Activated CD8-positive, alpha-beta T cell treated with anti-CD3 and anti-CD28 coated beads for 36 hours (primary cell): ENCODE data around the gene VPS11. TPM values are rescaled to one million over a fixed set of nuclear protein-coding genes. Genes with fewer than 3 reads are reported as not detected.

Source experiments
- ATAC-seq: fragments of 200-7000 bp; cut with Tn5 transposase; one replicate; pipeline ENCODE4 v1.10.0; 2021; ENCODE audit warnings: mild to moderate bottlenecking, moderate library complexity
- CTCF ChIA-PET: fragments of 350-600 bp; sonication (Branson Sonifier 250); formaldehyde crosslinking; loops from one replicate; lab custom pipeline; 2021; ENCODE audit warnings: antibody characterized with exemption; lab: Charles Lee
- POLR2A ChIA-PET: fragments of 350-600 bp; sonication (Branson Sonifier 250); formaldehyde crosslinking; loops from one replicate; lab custom pipeline; 2021; ENCODE audit warnings: antibody characterized with exemption; lab: Charles Lee
- DNase-seq: peaks from one replicate; pipeline ENCODE4 v3.0.0-alpha.2; 2020
- H3K27ac Mint-ChIP-seq: one replicate; pipeline ENCODE4 v1.8.0; 2021; ENCODE audit warnings: mild to moderate bottlenecking, mixed read lengths
- H3K27me3 Mint-ChIP-seq: one replicate; pipeline ENCODE4 v1.8.0; 2021; ENCODE audit warnings: mixed read lengths
- H3K36me3 Mint-ChIP-seq: one replicate; pipeline ENCODE4 v1.8.0; 2021; ENCODE audit warnings: low read depth, mixed read lengths
- H3K4me1 Mint-ChIP-seq: one replicate; pipeline ENCODE4 v1.8.0; 2021; ENCODE audit warnings: low read depth, mixed read lengths
- H3K4me3 Mint-ChIP-seq: one replicate; pipeline ENCODE4 v1.8.0; 2021; ENCODE audit warnings: mild to moderate bottlenecking, moderate library complexity, mixed read lengths
- H3K9me3 Mint-ChIP-seq: one replicate; pipeline ENCODE4 v1.8.0; 2021; ENCODE audit warnings: mixed read lengths
- intact Hi-C: fragments of 100-400 bp; cut with micrococcal nuclease; formaldehyde crosslinking; loops from one replicate; pipeline ENCODE4 v1.10.0; 2022
- total RNA-seq, 2 experiments: library from RNA; stranded (reverse); gene quantifications; one replicate each; pipeline ENCODE4 v1.2.3, GENCODE V29; 2021
- TF ChIP-seq, protein P1 (sequence below): fragments of 200-600 bp; IDR thresholded peaks from one replicate; pipeline ENCODE4 v1.8.0; 2022; ENCODE audit warnings: antibody characterized with exemption, mild to moderate bottlenecking

Gene VPS11
- total RNA-seq, 2 experiments from 2014 or later, result 17.1 to 17.2 TPM

DNA sequence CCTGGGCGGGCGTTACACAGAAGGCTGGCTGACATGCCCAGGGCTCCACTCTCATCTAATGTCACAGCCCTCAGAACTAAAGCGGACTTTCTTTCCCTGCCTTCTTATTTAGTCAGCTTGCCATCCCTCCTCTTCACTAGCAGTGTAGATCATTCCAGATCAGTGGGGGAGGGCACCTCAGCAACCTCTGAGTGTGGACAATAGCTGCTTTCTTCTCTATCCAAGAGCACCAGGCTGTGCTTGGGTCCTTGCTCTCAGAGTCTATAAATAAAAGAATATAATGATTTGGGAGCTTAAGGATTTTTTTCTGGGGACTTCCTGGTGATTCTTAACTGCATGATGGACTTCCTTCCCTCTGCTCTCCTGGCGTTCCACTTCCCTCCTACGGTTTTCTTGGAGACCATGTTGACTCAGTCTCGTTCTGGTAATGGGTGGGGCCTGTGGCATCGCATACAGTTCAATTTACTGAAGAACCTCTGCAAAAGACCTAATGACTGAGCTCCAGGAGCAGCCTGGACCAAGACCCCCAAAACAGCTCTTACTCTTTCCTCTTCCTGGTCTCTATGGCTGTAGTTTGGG lies 14.2 kb downstream of the VPS11 start:
- ChIA-PET CTCF (interaction anchor here (1.0 to 1.2 kb wide), 4 partner anchors 14 to 178 kb away, joined by 3 to 5 read pairs (median 4); partner anchors contain the start of gene VPS11), POLR2A (interaction anchor here (0.8 to 2.4 kb wide), 11 partner anchors 8 to 35 kb away, joined by 3 to 15 read pairs (median 4); partner anchors contain the start of genes HYOU1 and VPS11)
- TF ChIP-seq, protein P1, sequence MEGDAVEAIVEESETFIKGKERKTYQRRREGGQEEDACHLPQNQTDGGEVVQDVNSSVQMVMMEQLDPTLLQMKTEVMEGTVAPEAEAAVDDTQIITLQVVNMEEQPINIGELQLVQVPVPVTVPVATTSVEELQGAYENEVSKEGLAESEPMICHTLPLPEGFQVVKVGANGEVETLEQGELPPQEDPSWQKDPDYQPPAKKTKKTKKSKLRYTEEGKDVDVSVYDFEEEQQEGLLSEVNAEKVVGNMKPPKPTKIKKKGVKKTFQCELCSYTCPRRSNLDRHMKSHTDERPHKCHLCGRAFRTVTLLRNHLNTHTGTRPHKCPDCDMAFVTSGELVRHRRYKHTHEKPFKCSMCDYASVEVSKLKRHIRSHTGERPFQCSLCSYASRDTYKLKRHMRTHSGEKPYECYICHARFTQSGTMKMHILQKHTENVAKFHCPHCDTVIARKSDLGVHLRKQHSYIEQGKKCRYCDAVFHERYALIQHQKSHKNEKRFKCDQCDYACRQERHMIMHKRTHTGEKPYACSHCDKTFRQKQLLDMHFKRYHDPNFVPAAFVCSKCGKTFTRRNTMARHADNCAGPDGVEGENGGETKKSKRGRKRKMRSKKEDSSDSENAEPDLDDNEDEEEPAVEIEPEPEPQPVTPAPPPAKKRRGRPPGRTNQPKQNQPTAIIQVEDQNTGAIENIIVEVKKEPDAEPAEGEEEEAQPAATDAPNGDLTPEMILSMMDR, result no peak
- Mint-ChIP-seq H3K9me3 (no peaks in the 10 kb centered on the region), H3K27ac (peak overlapping the region; percentile 26), H3K4me1 (peaks cover 11% of the 10 kb centered on the region), H3K4me3 (no peak overlapping the region), H3K36me3 (peaks cover 10% of the 10 kb centered on the region), H3K27me3 (no peaks in the 10 kb centered on the region)
- no peak for ATAC-seq
- DNase-seq, result no peak
- intact Hi-C loops, result no loop called here

GRCh38 chr11:119084663-119085436 lies 17.2 kb downstream of the VPS11 start, which contains the start of gene HMBS:
Gene HMBS (plus strand): TSS chr11:119084881. CDS start chr11:119085034, 153 bp downstream.
- Mint-ChIP-seq H3K9me3 (no peaks in the 10 kb centered on the region), H3K27ac (peak within 1 kb of the TSS; percentile 97), H3K4me3 (peak within 1 kb of the TSS; percentile 99), H3K36me3 (peaks cover 4% of the 10 kb centered on the region), H3K27me3 (no peaks in the 10 kb centered on the region), H3K4me1 (peaks cover 18% of the 10 kb centered on the region)
- CTCF ChIA-PET, result interaction anchor here (0.6 to 2.9 kb wide), 6 partner anchors 10 to 256 kb away, joined by 3 to 11 read pairs (median 4); partner anchors contain the start of genes C1QTNF5, DPAGT1 and VPS11
- intact Hi-C loops, result no loop called here
- TF ChIP-seq, protein P1, result no peak
- POLR2A ChIA-PET, result interaction anchor here (0.6 to 4.6 kb wide), 16 partner anchors 9 to 215 kb away, joined by 3 to 74 read pairs (median 6); partner anchors contain the start of genes CENATAC, DPAGT1, RPS25 and TRAPPC4
- DNase-seq (peak; percentile 95), ATAC-seq (peak; percentile 93)

DNA sequence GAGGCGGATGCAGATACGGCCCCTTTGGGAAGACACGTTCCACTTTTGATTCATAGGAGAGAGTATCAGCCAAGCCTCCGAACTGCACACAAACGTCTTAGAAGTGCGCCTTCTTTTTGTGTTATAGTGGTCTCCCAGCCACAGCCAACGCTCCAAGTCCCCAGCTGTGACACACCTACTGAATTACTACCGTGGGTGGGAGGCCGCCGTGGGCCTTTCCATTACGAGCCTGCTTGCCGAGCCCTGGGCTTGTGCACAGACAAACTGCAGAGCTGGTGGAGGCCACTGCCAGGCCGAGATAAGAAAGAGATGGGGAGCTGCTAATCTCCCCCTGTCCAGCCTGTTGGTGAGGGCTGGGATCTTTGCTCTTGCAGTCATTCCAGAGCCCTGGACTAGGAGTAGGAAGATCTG lies 17.8 kb downstream of the VPS11 start:
- TF ChIP-seq, protein P1, result no peak
- intact Hi-C loops, result no loop called here
- ChIA-PET POLR2A (interaction anchor here (0.7 to 4.6 kb wide), 15 partner anchors 9 to 87 kb away, joined by 3 to 74 read pairs (median 4); partner anchors contain the start of genes CENATAC, DPAGT1, RPS25 and TRAPPC4), CTCF (interaction anchor here (1.2 to 2.9 kb wide), 3 partner anchors 10 to 173 kb away, joined by 3 to 11 read pairs (median 6); partner anchors contain the start of gene VPS11)
- Mint-ChIP-seq H3K27me3 (no peaks in the 10 kb centered on the region), H3K9me3 (no peaks in the 10 kb centered on the region), H3K27ac (peak overlapping the region; percentile 97), H3K4me3 (peak overlapping the region; percentile 99), H3K4me1 (peaks cover 18% of the 10 kb centered on the region), H3K36me3 (peaks cover 9% of the 10 kb centered on the region)
- DNase-seq (peak; percentile 75), ATAC-seq (peak; percentile 38)

- CTCF ChIA-PET, result interaction anchor here (2.1 to 2.2 kb wide), 2 partner anchors 8 to 19 kb away, joined by 5 to 6 read pairs; partner anchors contain the start of gene VPS11
- no peak overlapping the region for H3K27ac Mint-ChIP-seq
Measured at GRCh38 chr11:119087123-119087522, 19.5 kb downstream of the VPS11 start.

More at GRCh38 chr11:119087123-119087522, 19.5 kb downstream of the VPS11 start:
- H3K4me1 Mint-ChIP-seq, result peaks cover 24% of the 10 kb centered on the region
- TF ChIP-seq, protein P1, result no peak
- intact Hi-C loops, result no loop called here
- H3K4me3 Mint-ChIP-seq, result no peak overlapping the region
- POLR2A ChIA-PET, result interaction anchor here (2.1 to 4.6 kb wide), 2 partner anchors 7 to 31 kb away, joined by 9 to 74 read pairs; a partner anchor contains a TSS
- no peak for ATAC-seq
- DNase-seq, result no peak
- no peaks in the 10 kb centered on the region for H3K27me3 Mint-ChIP-seq
- no peaks in the 10 kb centered on the region for H3K9me3 Mint-ChIP-seq
- peaks cover 14% of the 10 kb centered on the region for H3K36me3 Mint-ChIP-seq
